K562 (cell line): ENCODE measurements around the gene DYNC1I1. TPM values are rescaled to one million over a fixed set of nuclear protein-coding genes. Genes with fewer than 3 reads are reported as not detected.

Source experiments
- CHD7 ChIP-seq: fragments of 200-600 bp; sonication (generic); IDR thresholded peaks from one replicate; pipeline ENCODE4 v1.6.1; 2012; ENCODE audit warnings: mild to moderate bottlenecking, low read depth, low read length, inconsistent platforms
- polyA plus RNA-seq, 8 experiments: library from polyadenylated mRNA; depleted of rRNA in 4 of 8; stranded (reverse) in 5 of 8; unstranded in 3 of 8; fragments of >200 nt; fragmentation: Nextera tagmentation in 2 of 8; fragmentation: Illumina TruSeq in 1 of 8; extraction: Ambion mirVana in 2 of 8; extraction: Trizol in 1 of 8; gene quantifications; 2 replicates each; pipeline versions ENCODE4 v1.2.1 to v1.2.3, GENCODE V29; 2011 to 2014; ENCODE audit warnings: inconsistent platforms in 1 of 8, missing spikeins in 1 of 8
- total RNA-seq, 7 experiments: library from RNA; depleted of rRNA in 6 of 7; stranded (reverse); fragments of >200 nt in 6 of 7; fragmentation: Illumina TruSeq in 2 of 7; extraction: Trizol in 2 of 7; gene quantifications; 2 replicates each; pipeline versions ENCODE4 v1.2.1 to v1.2.3, GENCODE V29; 2011 to 2021; ENCODE audit warnings: low replicate concordance in 1 of 7

DYNC1I1 gene
- total and polyA plus RNA-seq, 9 of the 15 experiments (the other 6 are each of a cell fraction or from before 2014, with no cell fraction given): 0.22 to 1.5 (median 0.44) TPM

- no peak for TF ChIP-seq CHD7
Measured at GRCh38 chr7:96126382-96126781, 354.0 kb downstream of the DYNC1I1 start (continued).
